ENCODE data around the gene SGMS1.

Gene SGMS1

GRCh38 chr10:50360077-50360850 is 263.5 kb downstream of the SGMS1 start:
- no peak for TF ChIP-seq FOXP2 (optimal IDR thresholded peaks at IDR 0.05; ENCODE audit: borderline replicate concordance, extremely low read depth, extremely low read length, insufficient read depth)
- TF ChIP-seq TAF1 (IDR thresholded peaks at IDR 0.05; ENCODE audit: borderline replicate concordance, insufficient read depth, low read length), result no peak
- TF ChIP-seq POLR2AphosphoS5 (IDR thresholded peaks at IDR 0.05; ENCODE audit: low read depth, low read length), result no peak
- no peak for TF ChIP-seq REST (IDR thresholded peaks at IDR 0.05; ENCODE audit: insufficient read depth in 1 of 2, low read depth in 2 of 2, low read length in 2 of 2)
- no peak for TF ChIP-seq SIN3A (IDR thresholded peaks at IDR 0.05; ENCODE audit: borderline replicate concordance, insufficient read depth, low read length)

- TF ChIP-seq FOXP2 (optimal IDR thresholded peaks at IDR 0.05; ENCODE audit: borderline replicate concordance, extremely low read depth, extremely low read length, insufficient read depth) (no peak), TAF1 (IDR thresholded peaks at IDR 0.05; ENCODE audit: borderline replicate concordance, insufficient read depth, low read length) (no peak), SIN3A (IDR thresholded peaks at IDR 0.05; ENCODE audit: borderline replicate concordance, insufficient read depth, low read length) (no peak), POLR2AphosphoS5 (IDR thresholded peaks at IDR 0.05; ENCODE audit: low read depth, low read length) (no peak), REST (IDR thresholded peaks at IDR 0.05; ENCODE audit: insufficient read depth in 1 of 2, low read depth in 2 of 2, low read length in 2 of 2) (no peak)
Observed at GRCh38 chr10:50358925-50359687, 264.6 kb downstream of the SGMS1 start.

GRCh38 chr10:50358411-50358810 is 265.3 kb downstream of the SGMS1 start:
- TF ChIP-seq TAF1 (IDR thresholded peaks at IDR 0.05; ENCODE audit: borderline replicate concordance, insufficient read depth, low read length) (no peak), POLR2AphosphoS5 (IDR thresholded peaks at IDR 0.05; ENCODE audit: low read depth, low read length) (no peak), FOXP2 (optimal IDR thresholded peaks at IDR 0.05; ENCODE audit: borderline replicate concordance, extremely low read depth, extremely low read length, insufficient read depth) (no peak)

GRCh38 chr10:50351483-50352146 is 272.1 kb downstream of the SGMS1 start:
- TF ChIP-seq POLR2AphosphoS5 (IDR thresholded peaks at IDR 0.05; ENCODE audit: low read depth, low read length), result no peak
- TF ChIP-seq TAF1 (IDR thresholded peaks at IDR 0.05; ENCODE audit: borderline replicate concordance, insufficient read depth, low read length), result no peak
- no peak for TF ChIP-seq SIN3A (IDR thresholded peaks at IDR 0.05; ENCODE audit: borderline replicate concordance, insufficient read depth, low read length)
- no peak for TF ChIP-seq FOXP2 (optimal IDR thresholded peaks at IDR 0.05; ENCODE audit: borderline replicate concordance, extremely low read depth, extremely low read length, insufficient read depth)
- no peak for TF ChIP-seq REST (IDR thresholded peaks at IDR 0.05; ENCODE audit: insufficient read depth in 1 of 2, low read depth in 2 of 2, low read length in 2 of 2)

- TF ChIP-seq REST (IDR thresholded peaks at IDR 0.05; ENCODE audit: insufficient read depth in 1 of 2, low read depth in 2 of 2, low read length in 2 of 2), result no peak
- no peak for TF ChIP-seq FOXP2 (optimal IDR thresholded peaks at IDR 0.05; ENCODE audit: borderline replicate concordance, extremely low read depth, extremely low read length, insufficient read depth)
- TF ChIP-seq POLR2AphosphoS5 (IDR thresholded peaks at IDR 0.05; ENCODE audit: low read depth, low read length), result no peak
- no peak for TF ChIP-seq TAF1 (IDR thresholded peaks at IDR 0.05; ENCODE audit: borderline replicate concordance, insufficient read depth, low read length)
- TF ChIP-seq SIN3A (IDR thresholded peaks at IDR 0.05; ENCODE audit: borderline replicate concordance, insufficient read depth, low read length), result no peak
Observed at GRCh38 chr10:50350366-50350765, 273.4 kb downstream of the SGMS1 start.
